SKM-1 treated with dmso at 0.1 percent for 144 hours (cell line): ENCODE results near the gene KAT5.
"Not testable (repeated sequence)": the region's sequence is repeated elsewhere in the genome, so short reads cannot be mapped to it uniquely, and the experiment has no call there.

Source experiments
- DNase-seq: peaks from one replicate; lab custom pipeline; 2025; ENCODE audit not compliant: unreplicated experiment; lab: John Stamatoyannopoulos, UW

KAT5 gene

DNA sequence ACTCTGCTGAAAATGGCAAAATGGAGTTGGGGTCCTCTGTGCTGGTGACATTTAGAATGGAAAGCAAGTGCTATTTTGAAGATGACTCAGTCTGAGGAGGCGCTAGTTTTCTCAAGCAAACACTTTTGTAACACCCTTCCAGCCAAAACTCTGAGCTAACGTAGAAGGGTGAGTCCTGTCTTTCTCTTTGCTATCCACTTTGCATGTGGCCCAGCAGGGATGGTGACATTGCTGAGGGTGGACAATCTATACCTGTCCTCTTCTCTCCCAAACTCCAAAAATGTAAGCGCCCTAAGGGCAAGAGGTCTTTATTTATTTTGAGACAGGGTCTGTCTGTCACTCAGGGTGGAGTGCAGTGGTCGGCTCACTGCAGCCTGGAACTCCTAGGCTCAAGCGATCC, 3.6 kb upstream of the KAT5 start:
- no peak for DNase-seq

DNA sequence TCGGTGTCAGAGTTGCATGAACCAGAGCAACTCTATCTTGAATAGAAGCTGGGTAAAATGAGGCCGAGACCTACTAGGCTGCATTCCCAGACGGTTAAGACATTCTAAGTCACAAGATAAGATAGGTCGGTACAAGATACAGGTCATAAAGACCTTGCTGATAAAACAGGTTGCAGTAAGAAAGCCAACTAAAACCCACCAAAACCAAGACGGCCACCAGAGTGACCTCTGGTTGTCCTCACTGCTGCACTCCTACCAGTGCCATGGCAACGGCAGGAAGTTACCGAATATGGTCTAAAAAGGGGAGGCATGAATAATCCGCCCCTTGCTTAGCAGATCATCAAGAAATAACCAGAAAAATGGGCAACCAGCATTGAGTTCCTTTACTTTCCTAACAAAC, 2.4 kb upstream of the KAT5 start:
- no peak for DNase-seq

DNA sequence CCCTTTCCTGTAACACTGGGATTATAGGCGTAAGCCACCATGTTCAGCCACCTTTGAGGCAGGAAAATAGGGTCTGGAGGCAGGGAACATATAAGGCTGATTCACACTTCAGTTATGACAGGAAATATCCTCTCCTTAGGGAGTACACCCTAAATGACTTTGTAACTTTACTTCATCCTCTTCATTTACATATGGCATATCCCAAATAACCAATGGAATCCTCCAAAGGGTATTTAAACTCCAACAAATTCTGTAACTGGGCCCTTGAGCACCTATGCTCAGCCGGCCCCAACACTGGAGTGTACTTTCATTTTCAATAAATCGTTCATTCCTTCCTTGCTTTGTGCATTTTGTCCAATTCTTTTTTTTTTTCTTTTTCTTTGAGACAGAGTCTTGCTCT, 1.6 kb upstream of the KAT5 start:
- DNase-seq = no peak

DNA sequence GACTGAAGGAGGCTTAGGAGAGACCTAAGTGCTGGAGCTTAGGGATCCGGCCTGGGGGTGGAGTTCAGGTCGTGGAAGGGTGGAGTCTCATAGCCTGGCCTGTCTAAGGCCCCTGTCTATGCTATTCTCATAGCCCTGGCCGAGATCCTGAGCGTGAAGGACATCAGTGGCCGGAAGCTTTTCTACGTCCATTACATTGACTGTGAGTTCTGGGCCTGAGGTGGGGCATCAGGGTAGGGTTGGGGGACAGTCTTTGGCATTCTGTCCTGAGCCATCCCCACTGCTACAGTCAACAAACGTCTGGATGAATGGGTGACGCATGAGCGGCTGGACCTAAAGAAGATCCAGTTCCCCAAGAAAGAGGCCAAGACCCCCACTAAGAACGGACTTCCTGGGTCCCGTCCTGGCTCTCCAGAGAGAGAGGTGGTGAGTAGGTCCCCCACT, 603 bp downstream of the KAT5 start:
- DNase-seq = no peak

DNA sequence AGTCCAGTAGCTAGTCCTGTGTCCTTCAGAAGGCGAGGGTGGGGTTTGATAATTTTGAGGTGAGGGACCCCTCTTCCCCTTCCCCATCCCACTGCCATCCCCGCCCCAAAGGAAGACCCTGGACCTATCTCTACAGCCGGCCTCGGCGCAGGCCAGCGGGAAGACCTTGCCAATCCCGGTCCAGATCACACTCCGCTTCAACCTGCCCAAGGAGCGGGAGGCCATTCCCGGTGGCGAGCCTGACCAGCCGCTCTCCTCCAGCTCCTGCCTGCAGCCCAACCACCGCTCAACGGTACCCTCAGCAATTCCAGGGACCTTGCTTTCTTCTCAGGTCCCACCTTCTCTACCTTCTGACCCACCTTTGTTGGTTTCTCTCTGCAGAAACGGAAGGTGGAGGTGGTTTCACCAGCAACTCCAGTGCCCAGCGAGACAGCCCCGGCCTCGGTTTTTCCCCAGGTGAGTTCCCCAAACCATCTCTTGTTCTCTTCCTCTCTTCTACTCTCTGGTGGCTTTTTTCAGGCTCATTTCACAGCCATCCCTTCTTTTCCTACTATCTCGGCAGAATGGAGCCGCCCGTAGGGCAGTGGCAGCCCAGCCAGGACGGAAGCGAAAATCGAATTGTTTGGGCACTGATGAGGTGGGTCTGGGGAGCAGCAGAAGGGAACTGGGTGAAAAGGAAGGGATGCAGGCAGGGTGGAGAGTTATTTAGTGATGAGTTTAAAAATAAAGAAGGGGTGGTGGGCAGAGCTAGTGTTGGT, 1.3 kb downstream of the KAT5 start:
- DNase-seq = no peak

DNA sequence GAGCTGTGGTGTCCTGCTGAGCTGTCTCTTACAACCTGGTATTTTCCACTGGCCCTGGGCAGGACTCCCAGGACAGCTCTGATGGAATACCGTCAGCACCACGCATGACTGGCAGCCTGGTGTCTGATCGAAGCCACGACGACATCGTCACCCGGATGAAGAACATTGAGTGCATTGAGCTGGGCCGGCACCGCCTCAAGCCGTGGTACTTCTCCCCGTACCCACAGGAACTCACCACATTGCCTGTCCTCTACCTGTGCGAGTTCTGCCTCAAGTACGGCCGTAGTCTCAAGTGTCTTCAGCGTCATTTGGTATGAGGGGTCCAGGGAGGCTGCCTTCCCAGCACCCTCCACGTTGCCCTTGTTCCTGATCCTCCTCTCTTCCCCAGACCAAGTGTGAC, 2.4 kb downstream of the KAT5 start:
- DNase-seq = no peak

DNA sequence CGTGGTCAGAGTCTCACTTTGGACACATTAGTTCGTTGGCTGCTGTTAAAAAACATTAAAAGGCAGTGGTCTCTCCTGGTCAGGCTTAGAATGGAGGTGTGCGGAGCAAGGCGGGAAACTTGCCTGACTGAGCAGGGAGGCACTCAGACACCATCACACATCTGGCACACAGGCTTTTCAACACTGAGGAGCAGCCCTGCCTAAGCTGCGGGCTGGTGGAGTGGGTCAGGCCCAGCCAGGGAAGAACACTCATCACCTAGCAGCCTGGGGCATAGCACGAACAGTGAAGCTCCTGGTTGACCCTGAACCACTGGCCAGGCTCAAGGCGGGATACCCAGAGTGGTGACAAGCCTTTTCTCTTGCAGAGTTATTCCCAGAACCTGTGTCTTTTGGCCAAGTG, 4.2 kb downstream of the KAT5 start:
- no peak for DNase-seq

DNA sequence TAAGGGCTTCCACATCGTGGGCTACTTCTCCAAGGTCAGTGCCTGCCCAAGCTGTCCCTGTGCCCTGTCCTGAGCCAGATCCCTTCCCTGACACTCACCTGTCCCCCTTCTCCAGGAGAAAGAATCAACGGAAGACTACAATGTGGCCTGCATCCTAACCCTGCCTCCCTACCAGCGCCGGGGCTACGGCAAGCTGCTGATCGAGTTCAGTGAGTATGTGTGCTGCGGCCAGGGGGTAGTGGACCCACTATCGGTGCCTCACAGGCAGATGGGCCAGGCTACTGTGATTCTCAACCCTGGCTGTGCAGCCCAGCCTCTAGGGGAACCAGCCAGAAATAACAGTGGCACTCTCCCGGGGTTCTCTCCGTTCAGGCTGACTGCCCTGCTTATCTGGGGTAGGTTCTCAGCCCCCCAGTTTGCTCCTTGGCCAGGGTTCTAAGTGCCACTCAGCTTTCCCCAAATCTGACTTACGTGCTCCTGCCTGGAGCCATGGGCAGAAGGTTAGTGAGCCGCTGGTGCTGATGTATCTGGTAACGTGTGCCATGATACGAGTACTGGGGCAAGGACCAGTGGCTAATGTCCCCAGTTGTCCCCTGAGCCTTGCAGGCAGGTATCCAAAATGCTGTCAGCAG, 4.8 kb downstream of the KAT5 start:
- no peak for DNase-seq

DNA sequence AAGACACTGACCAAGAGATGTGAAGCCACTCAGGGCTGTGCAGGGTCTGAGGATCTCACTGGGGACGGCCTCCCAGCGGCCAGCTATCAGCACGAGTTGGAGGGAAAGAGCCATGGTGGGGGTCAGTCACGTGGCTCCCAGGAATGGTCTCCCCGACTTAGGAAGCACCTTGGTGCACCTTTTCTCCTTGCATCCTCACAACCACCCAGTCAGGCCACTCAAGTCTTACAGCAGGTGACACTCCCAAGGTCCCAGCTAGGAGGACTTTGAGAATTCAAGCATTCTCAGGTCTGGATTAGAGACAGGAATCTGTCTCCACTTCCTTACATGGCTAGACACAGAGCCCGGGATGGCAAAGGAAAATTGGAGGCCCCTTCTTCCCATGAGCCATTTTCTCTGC, 5.9 kb downstream of the KAT5 start:
- DNase-seq = no peak

DNA sequence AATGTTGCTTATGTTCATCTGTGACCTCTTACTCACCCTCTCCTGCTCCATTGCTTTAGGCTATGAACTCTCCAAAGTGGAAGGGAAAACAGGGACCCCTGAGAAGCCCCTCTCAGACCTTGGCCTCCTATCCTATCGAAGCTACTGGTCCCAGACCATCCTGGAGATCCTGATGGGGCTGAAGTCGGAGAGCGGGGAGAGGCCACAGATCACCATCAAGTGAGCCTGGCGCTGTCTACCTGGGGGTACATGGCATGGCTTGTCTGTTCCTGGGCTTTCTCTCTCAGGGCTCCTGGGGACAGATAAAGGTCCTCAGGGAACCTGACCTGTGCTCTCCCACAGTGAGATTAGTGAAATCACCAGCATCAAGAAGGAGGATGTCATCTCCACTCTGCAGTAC, 6.5 kb downstream of the KAT5 start:
- DNase-seq = no peak

DNA sequence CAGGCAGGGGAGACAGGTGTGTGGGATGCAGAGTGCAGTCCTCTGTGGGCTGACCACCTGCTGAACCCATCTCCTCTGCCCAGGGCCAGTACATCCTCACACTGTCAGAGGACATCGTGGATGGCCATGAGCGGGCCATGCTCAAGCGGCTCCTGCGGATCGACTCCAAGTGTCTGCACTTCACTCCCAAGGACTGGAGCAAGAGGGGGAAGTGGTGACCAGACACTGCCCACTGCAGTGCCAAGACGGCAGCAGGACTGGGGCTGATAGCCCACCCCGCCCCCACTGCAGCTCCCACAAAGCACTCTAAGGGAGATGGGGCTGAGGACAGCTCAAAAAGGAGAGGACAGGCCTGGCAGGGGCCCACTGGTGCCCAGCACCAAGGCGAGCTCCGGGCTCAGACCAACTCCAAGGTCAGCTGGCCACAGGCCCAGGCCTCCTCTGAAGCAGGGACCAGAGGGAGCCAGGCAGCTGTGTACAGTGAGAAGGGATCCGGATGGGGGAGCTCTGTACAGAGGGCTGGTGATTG, 7.0 kb downstream of the KAT5 start:
- no peak for DNase-seq

DNA sequence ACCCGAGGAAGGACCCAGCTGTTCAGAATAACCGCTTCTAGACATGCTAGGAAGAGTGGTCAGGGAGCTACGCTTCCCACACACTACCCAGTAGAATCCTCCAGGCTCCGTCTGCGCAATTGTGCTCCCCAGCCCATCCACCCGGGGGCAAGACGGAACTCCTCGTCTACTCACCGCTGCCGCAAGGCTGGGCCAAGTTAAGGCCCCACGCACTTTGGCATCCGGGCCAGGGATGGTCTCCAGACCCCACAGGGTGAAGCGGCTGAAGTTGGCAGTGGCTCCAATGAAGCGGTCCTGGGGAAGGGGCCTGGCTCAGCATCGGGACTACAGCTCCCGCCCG, 7.8 kb downstream of the KAT5 start:
- no peak for DNase-seq

DNA sequence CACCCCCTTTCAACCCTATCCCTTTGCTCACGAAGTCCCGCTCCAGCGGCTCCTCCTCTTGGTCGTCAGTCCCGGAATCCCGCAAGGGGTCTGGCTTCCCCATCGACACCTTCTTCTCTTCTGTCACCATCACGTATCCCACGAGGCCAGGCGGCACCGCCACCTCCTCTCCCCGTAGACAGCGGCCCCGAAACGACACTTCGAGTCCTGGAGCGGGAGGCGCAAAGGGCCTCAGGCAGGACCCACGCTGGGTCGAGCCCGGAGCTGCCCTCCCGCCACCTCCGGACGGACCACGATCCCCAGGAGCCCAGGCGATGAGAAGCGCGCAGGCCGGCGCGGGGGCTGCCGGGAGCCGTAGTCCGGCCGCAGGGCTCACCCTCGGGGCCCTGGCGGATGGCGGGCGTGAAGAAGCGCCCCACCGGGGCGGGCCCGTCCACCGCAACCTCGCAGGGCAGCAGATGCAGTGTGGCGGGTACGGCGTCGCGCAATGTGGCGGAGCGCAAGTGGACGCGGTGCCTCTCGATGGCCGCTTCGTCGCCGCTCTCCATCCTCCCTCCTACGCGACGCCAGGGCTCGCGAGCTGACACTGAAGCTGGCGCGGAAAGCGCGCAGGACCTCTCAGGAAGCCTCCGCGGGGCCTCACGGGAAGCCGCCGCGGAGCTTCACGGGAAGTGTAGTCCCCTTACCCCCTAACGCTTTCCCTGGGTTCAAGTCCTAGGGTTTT, 8.3 kb downstream of the KAT5 start, which contains the start of gene RNASEH2C:
Gene RNASEH2C, minus strand, starts transcription at position 588 of the 724 bp plus-strand sequence. Its CDS starts 40 bp downstream, at position 548.
- peak; percentile 78 for DNase-seq

DNA sequence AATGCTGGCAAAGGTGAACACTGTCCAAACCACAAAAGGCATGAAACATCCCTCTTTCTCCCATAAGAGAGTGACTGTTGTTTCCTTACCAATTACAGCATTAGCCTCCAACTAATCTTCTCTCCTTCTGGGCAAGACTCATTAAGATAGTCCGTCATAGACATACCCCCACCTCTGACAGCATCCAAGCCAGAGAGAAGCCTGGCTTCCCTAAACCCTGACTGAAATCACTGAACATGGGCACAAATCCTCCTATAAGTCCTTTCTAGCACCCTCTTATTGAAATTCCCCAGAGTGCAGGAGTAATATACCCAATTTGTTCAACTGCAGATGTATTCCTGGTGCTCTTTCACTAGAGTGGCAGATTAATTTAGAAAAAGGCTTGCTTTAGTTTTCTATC, 10.2 kb downstream of the KAT5 start:
- DNase-seq = no peak

DNA sequence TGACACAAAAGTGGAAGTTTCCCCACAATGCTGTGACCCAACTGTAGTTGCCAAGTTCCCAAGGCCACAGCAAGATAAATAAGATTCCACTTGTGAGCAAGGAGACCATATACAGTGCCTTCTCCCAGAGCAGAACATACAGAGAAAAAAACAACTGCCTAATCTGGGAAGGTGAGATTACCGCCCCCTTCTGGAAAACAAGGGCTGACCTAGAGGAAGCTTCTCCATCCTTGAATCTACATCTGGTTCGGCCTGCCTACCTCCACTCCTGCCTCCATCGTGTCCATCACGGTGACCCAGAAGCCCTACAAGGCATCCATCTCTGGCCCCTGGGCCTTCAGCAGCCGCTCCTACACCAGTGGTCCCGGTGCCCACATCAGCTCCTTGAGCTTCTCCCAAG, 14.6 kb downstream of the KAT5 start:
- no peak for DNase-seq

DNA sequence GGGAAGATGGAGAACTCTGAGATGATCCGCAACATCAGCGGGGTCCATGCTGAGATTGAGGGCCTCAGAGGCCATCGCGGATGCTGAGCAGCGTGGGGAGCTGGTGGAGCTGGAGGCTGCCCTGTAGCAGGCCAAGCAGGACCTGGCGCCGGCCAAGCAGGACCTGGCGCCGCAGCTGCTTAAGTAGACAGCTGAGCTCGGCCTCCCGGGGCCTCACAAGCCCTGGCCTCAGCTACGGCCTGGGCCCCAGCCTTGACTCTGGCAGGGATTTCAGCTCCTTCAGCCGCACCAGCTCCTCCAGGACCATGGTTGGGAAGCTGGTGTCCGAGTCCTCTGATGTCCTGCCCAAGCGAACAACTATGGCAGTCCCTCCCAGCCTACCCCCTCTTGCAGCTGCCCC, 15.8 kb downstream of the KAT5 start:
- no peak for DNase-seq

DNA sequence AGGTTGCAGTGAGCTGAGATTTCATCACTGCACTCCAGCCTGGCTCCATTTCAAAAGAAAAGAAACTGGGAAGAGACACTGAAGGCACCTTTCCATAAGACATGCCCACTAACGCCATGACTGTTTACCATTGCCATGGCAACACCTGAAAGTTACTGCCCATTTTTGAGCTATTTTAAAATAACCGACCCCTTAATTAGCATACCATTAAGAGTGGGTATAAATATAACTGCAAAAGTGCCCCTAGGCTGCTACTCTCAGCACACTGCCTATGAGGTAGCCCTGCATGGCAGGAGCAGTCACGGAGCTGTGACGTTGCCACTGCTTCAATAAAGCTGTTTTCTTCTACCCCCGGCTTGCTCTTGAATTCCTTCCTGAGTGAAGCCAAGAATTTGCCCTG, 18.4 kb downstream of the KAT5 start:
- no peak for DNase-seq

DNA sequence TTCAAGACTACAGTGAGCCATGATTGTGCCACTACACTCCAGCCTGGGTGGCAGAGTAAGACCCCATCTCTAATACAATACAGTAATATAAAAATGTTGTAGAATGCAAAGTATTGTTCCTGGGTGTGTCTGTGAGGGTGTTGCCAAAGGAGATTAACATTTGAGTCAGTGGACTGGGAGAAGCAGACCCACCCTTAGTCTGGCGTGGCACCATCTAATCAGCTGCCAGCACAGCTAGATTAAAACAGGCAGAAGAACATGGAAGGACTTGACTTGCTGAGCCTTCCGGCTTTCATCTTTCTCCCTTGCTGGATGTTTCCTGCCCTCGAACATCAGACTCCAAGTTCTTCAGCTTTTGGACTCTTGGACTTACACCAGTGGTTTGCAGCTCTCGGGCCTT, 23.1 kb downstream of the KAT5 start:
- DNase-seq = not testable (repeated sequence)

DNA sequence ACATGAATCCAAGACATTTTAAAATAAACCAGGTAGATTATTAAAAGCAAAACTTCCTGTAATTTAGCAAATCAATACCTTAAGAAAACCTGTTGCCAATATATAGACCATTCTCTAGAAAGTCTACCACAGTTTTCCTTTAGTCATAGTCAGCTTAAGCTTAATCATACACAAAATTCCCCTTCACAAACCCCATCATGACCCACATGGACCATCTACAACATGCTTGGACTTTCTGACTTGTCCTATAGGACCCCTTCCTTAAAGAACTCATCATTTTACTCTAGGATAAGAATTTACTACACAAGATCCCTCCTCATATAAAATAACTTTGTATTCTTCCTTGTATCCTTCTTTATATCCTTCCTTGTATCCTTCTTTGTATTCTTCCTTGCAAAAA, 24.8 kb downstream of the KAT5 start:
- DNase-seq = no peak

DNA sequence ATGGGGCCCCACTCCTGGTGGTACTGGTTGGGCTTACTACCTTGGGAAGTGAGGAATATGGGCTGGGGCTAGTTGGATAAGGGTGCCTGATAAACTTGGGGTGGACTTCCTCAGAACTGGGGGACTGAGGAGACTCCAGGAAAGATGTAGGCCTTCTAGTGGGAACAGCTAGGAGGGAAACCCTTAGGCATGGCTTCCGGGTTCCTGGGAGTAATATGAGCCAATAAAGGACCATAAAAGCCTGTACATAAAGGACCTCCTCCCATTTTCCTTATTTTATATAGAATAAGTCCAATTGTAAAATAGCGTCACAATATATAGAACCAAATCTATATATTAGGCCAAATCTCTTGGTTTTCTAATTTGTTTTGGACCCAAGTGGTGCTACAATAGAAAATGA, 27.0 kb downstream of the KAT5 start:
- no peak for DNase-seq

DNA sequence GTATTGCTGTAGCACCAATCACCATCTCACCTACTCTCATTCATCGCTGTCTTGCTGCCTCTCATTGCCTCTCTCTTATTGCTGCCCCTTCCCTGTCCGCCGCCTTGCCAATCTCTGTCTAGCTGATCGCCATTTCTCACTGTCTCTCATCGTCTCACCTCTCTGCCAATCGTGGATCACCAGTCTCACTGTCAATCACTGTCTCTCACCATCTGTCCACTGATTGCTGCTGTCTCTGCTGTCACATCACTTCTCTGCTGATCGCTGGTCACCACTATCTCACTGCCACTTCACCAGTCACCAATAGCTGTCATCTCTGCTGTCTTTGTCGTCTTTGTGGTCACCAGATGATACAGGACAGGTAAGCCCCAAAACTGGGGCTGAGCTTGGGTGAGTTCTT, 29.1 kb downstream of the KAT5 start:
- DNase-seq = no peak

DNA sequence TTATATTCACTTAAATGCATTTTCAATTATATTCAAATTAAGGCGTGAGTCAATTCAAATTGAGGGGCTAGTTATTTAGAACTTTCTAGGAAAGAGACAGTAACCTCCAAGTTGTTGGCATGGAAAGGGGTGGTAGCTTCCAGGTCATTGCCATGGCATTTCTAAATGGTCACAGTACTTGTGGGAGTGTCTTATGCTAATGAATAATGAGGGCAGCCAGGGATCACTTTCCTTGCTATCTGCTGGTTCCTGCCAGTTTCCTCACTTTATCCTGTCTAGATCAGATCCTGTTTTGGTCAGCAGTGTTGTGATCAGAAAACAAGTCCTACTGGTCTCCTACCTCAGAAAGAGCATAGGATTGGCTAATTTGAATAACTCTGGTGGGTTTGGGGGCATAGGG, 30.3 kb downstream of the KAT5 start:
- DNase-seq = no peak
